ENCODE results near the gene NBEAL2.

DNA sequence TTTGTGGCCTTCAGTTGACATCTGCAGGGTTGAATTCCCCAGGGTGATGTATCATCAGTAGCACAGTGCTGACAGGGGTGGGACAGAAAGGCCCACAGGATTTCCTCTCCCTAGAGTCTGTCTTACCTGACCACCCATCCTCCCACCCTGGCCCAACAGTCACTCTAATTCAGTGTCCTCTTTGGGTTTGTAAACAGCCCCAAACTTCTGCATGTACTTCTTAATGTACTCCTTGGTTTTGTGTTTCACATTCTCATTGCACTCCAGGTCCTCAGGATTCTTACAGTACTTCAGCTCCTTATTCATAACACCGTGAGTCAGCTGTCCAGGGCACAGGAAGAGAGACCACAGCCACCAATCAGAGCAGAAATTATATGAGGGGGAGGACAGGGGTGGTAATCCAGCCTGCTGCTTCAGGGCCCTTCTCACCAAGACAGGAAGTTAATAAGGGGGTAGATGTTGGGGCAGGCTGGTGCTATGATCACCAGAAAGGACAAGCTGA lies 37.5 kb downstream of the NBEAL2 start:
- TF ChIP-seq, protein P1, sequence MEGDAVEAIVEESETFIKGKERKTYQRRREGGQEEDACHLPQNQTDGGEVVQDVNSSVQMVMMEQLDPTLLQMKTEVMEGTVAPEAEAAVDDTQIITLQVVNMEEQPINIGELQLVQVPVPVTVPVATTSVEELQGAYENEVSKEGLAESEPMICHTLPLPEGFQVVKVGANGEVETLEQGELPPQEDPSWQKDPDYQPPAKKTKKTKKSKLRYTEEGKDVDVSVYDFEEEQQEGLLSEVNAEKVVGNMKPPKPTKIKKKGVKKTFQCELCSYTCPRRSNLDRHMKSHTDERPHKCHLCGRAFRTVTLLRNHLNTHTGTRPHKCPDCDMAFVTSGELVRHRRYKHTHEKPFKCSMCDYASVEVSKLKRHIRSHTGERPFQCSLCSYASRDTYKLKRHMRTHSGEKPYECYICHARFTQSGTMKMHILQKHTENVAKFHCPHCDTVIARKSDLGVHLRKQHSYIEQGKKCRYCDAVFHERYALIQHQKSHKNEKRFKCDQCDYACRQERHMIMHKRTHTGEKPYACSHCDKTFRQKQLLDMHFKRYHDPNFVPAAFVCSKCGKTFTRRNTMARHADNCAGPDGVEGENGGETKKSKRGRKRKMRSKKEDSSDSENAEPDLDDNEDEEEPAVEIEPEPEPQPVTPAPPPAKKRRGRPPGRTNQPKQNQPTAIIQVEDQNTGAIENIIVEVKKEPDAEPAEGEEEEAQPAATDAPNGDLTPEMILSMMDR (IDR thresholded peaks at IDR 0.05) = no peak
- no peak for TF ChIP-seq EP300 (IDR thresholded peaks at IDR 0.05)
- no peak for TF ChIP-seq POLR2A (IDR thresholded peaks at IDR 0.05)
- no peak for TF ChIP-seq POLR2AphosphoS5 (IDR thresholded peaks at IDR 0.05)
